B cell (primary cell): ENCODE results near the gene GSS. TPM values are rescaled to one million over a fixed set of nuclear protein-coding genes. Genes with fewer than 3 reads are reported as not detected.

ENCODE experiments used
- ATAC-seq: fragments of 200-7000 bp; cut with Tn5 transposase; one replicate; pipeline ENCODE4 v1.10.0; 2021; ENCODE audit warnings: low read depth, mild to moderate bottlenecking, moderate number of reproducible peaks, moderate library complexity
- CTCF ChIA-PET: fragments of 350-600 bp; sonication (Branson Sonifier 250); formaldehyde crosslinking; loops from one replicate; lab custom pipeline; 2021; ENCODE audit warnings: antibody characterized with exemption, inconsistent platforms; lab: Charles Lee
- POLR2A ChIA-PET: fragments of 350-600 bp; sonication (Branson Sonifier 250); formaldehyde crosslinking; loops from one replicate; lab custom pipeline; 2021; ENCODE audit warnings: antibody characterized with exemption; lab: Charles Lee
- DNase-seq: peaks from one replicate; pipeline ENCODE4 v3.0.0; 2013
- H2AFZ ChIP-seq: 2 replicates; pipeline ENCODE4 v1.6.1; 2012; ENCODE audit warnings: mild to moderate bottlenecking, low read depth, low read length; ENCODE audit not compliant: insufficient read depth, poor library complexity, severe bottlenecking
- H3K27ac ChIP-seq, 2 donors: 1 replicate in 1 of 2; 2 replicates in 1 of 2; pipeline ENCODE4 v1.5.1; 2012 to 2013; ENCODE audit warnings: low read length in 2 of 2, mild to moderate bottlenecking in 2 of 2, moderate library complexity in 1 of 2
- H3K27me3 ChIP-seq, 4 experiments: fragments of 200-600 bp in 1 of 4; sonication (generic) in 1 of 4; replicated peaks in 1 of 4; 1 replicate in 2 of 4; 2 replicates in 2 of 4; pipeline versions ENCODE4 v1.6.1 to v1.7.0; 2013 to 2016; ENCODE audit warnings: low read length in 3 of 4, mild to moderate bottlenecking in 2 of 4, mixed read lengths in 1 of 4, moderate library complexity in 1 of 4; ENCODE audit not compliant: insufficient read depth in 4 of 4, control insufficient read depth in 3 of 4; ENCODE audit errors: control extremely low read depth in 1 of 4
- H3K36me3 ChIP-seq, 2 experiments: replicated peaks in 1 of 2; 1 replicate in 1 of 2; 2 replicates in 1 of 2; pipeline versions ENCODE4 v1.6.1 to v1.7.1; 2013; ENCODE audit warnings: low read length in 1 of 2; ENCODE audit not compliant: insufficient read depth in 2 of 2, control insufficient read depth in 1 of 2; ENCODE audit errors: control extremely low read depth in 1 of 2, extremely low read depth in 1 of 2
- H3K4me1 ChIP-seq, 2 donors: fragments of 200-600 bp in 1 of 2; sonication (generic) in 1 of 2; 1 replicate in 1 of 2; 2 replicates in 1 of 2; pipeline versions ENCODE4 v1.5.1 to v1.6.1; 2013 to 2017; ENCODE audit warnings: low read length in 2 of 2; ENCODE audit not compliant: control insufficient read depth in 2 of 2, insufficient read depth in 2 of 2
- H3K4me2 ChIP-seq: replicated peaks from 2 replicates; pipeline ENCODE3; 2012; ENCODE audit warnings: mild to moderate bottlenecking, low read depth, low read length; ENCODE audit not compliant: poor library complexity, severe bottlenecking
- H3K4me3 ChIP-seq, 5 experiments: fragments of 200-600 bp in 1 of 5; sonication (generic) in 1 of 5; 1 replicate in 3 of 5; 2 replicates in 2 of 5; pipeline versions ENCODE4 v1.5.1 to v1.7.0; 2011 to 2016; ENCODE audit warnings: low read length in 4 of 5, mild to moderate bottlenecking in 4 of 5, low read depth in 2 of 5, control low read depth in 1 of 5, moderate library complexity in 1 of 5; ENCODE audit not compliant: insufficient read depth in 1 of 5; ENCODE audit errors: control extremely low read depth in 1 of 5, extremely low read depth in 1 of 5
- H3K79me2 ChIP-seq: fragments of 200-600 bp; sonication (generic); one replicate; pipeline ENCODE4 v1.6.0; 2016; ENCODE audit warnings: low read length; ENCODE audit not compliant: control insufficient read depth, insufficient read depth
- H3K9ac ChIP-seq: fragments of 200-600 bp; sonication (generic); 2 replicates; pipeline ENCODE4 v1.6.1; 2017; ENCODE audit warnings: mild to moderate bottlenecking, low read length, moderate library complexity
- H3K9me3 ChIP-seq, 3 donors: one replicate each; pipeline versions ENCODE4 v1.6.1 to v1.7.1; 2013; ENCODE audit warnings: low read length in 2 of 3; ENCODE audit not compliant: control insufficient read depth in 2 of 3, insufficient read depth in 1 of 3; ENCODE audit errors: control extremely low read depth in 1 of 3
- H4K20me1 ChIP-seq: 2 replicates; pipeline ENCODE4 v1.6.0; 2012; ENCODE audit warnings: mild to moderate bottlenecking, low read length; ENCODE audit not compliant: insufficient read depth, control insufficient read depth, poor library complexity, severe bottlenecking
- H3K27ac Mint-ChIP-seq: one replicate; pipeline ENCODE4 v1.8.0; 2021; ENCODE audit warnings: mixed read lengths
- H3K27me3 Mint-ChIP-seq: one replicate; pipeline ENCODE4 v1.8.0; 2021; ENCODE audit warnings: mixed read lengths
- H3K4me1 Mint-ChIP-seq: one replicate; pipeline ENCODE4 v1.8.0; 2021; ENCODE audit warnings: mixed read lengths
- H3K4me3 Mint-ChIP-seq: one replicate; pipeline ENCODE4 v1.8.0; 2021; ENCODE audit warnings: mixed read lengths
- H3K9me3 Mint-ChIP-seq: one replicate; pipeline ENCODE4 v1.8.0; 2022; ENCODE audit warnings: mixed read lengths; ENCODE audit not compliant: insufficient read depth
- CTCF ChIP-seq: fragments of 200-600 bp; IDR thresholded peaks from one replicate; pipeline ENCODE4 v1.8.0; 2022; ENCODE audit warnings: antibody characterized with exemption, mild to moderate bottlenecking
- EZH2 ChIP-seq: IDR thresholded peaks from 2 replicates; pipeline ENCODE4 v1.6.1; 2012; ENCODE audit warnings: borderline replicate concordance, low read depth, mild to moderate bottlenecking, moderate library complexity, low read length; ENCODE audit not compliant: insufficient read depth, poor library complexity, severe bottlenecking
- WGBS: methylation state at CpG from one replicate; pipeline ENCODE4 v1.1.5; 2013; ENCODE audit warnings: missing lambda C conversion rate; ENCODE audit not compliant: insufficient coverage; 5-methylcytosine and 5-hydroxymethylcytosine counted together
- intact Hi-C: fragments of 100-400 bp; cut with micrococcal nuclease; formaldehyde crosslinking; loops from one replicate; pipeline ENCODE4 v1.10.0; 2022
- polyA plus RNA-seq: library from polyadenylated mRNA; depleted of rRNA; stranded (reverse); fragments of >200 nt; gene quantifications from 2 replicates; pipeline ENCODE4 v1.2.3, GENCODE V29; 2012
- total RNA-seq, 2 donors: library from RNA; stranded (reverse); fragments of 120-200 nt in 1 of 2; gene quantifications; 1 replicate in 1 of 2; 2 replicates in 1 of 2; pipeline versions ENCODE4 v1.2.3 to v1.2.4, GENCODE V29; 2013 to 2022

GSS gene
- total and polyA plus RNA-seq, 2 donors (not counting 1 experiment from before 2014, with no cell fraction given): 22.5 to 28.6 TPM

- H3K36me3 ChIP-seq: peaks cover 0 to 66% of the 10 kb centered on the region in 2 experiments
- H3K27me3 ChIP-seq: no peaks in the 10 kb centered on the region
- TF ChIP-seq EZH2: no peak
- TF ChIP-seq CTCF: no peak
- H3K9ac ChIP-seq: no peak overlapping the region
- H2AFZ ChIP-seq: no peak overlapping the region
- no peak overlapping the region for H3K27ac Mint-ChIP-seq
- no peaks in the 10 kb centered on the region for H3K79me2 ChIP-seq
- intact Hi-C loops: no loop called here
- POLR2A ChIA-PET: interaction anchor here (0.6 kb wide), 1 partner anchor 430 kb away, joined by 5 read pairs; no protein-coding TSS in a partner anchor
- CTCF ChIA-PET: interaction anchor here (0.6 kb wide), 1 partner anchor 231 kb away, joined by 3 read pairs; no protein-coding TSS in a partner anchor
- ATAC-seq: peak; percentile 41
- no peaks in the 10 kb centered on the region for H4K20me1 ChIP-seq
- H3K27ac ChIP-seq: no peak overlapping the region
- H3K4me3 ChIP-seq: no peak overlapping the region
- no peaks in the 10 kb centered on the region for H3K9me3 Mint-ChIP-seq
- no peak for DNase-seq
- no peaks in the 10 kb centered on the region for H3K9me3 ChIP-seq
- H3K4me3 Mint-ChIP-seq: no peak overlapping the region
- H3K4me1 ChIP-seq: no peaks in the 10 kb centered on the region
- no peaks in the 10 kb centered on the region for H3K27me3 Mint-ChIP-seq
- WGBS: 92% methylated on average over 26 of the region's 28 CpGs
- H3K4me1 Mint-ChIP-seq: peaks cover 4% of the 10 kb centered on the region
- H3K4me2 ChIP-seq: no peak overlapping the region
These were observed 44.8 kb upstream of the GSS start for GRCh38 chr20:35000311-35000921.

DNA sequence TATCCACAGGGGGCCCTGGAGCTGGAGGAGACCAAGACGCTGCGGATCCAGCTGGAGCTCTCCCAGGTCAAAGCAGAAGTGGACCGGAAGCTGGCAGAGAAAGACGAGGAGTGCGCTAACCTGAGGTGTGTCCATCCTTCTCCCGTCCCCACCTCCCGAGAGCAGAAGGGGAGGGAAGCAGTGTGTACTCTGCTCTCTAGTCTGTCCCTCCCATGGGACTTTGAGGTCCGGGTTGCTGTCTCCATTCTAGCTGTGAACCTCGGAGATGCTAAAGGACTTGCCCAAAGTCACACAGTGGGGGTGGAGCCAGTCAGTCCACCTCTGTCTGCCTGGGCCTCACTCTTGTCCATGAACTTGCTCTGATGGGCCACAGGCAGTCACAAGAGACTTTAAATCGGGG lies 44.2 kb upstream of the GSS start:
- H3K4me1 ChIP-seq: no peaks in the 10 kb centered on the region
- H3K79me2 ChIP-seq: no peaks in the 10 kb centered on the region
- TF ChIP-seq EZH2 (no peak), CTCF (no peak)
- no peaks in the 10 kb centered on the region for H3K27me3 ChIP-seq
- no peak overlapping the region for H3K27ac ChIP-seq
- no peak overlapping the region for H3K4me2 ChIP-seq
- Mint-ChIP-seq H3K4me1 (peaks cover 4% of the 10 kb centered on the region), H3K27ac (no peak overlapping the region), H3K27me3 (no peaks in the 10 kb centered on the region), H3K9me3 (no peaks in the 10 kb centered on the region), H3K4me3 (no peak overlapping the region)
- H3K36me3 ChIP-seq: peaks cover 0 to 64% of the 10 kb centered on the region in 2 experiments
- ATAC-seq: no peak
- ChIA-PET CTCF (no interaction called here), POLR2A (interaction anchor here (0.6 kb wide), 2 partner anchors 431 to 1365 kb away, joined by 5 to 6 read pairs; no protein-coding TSS in a partner anchor)
- DNase-seq: no peak
- no peak overlapping the region for H3K4me3 ChIP-seq
- H2AFZ ChIP-seq: no peak overlapping the region
- WGBS: 90% methylated on average over 10 of the region's 10 CpGs
- intact Hi-C loops: no loop called here
- no peaks in the 10 kb centered on the region for H4K20me1 ChIP-seq
- no peaks in the 10 kb centered on the region for H3K9me3 ChIP-seq
- no peak overlapping the region for H3K9ac ChIP-seq
